Esophagus squamous epithelium (tissue), 4 donors: ENCODE measurements around the gene C6.

Experiments
- CTCF ChIP-seq, 6 experiments: fragments of 450-650 bp in 4 of 6; fragments of 200-600 bp in 2 of 6; sonication (generic) in 2 of 6; IDR thresholded peaks; one replicate each; pipeline ENCODE4 v1.5.1; 2016 to 2019; ENCODE audit warnings: antibody characterized with exemption in 6 of 6, mild to moderate bottlenecking in 4 of 6, moderate library complexity in 4 of 6
- POLR2A ChIP-seq, 4 donors: fragments of 450-650 bp; IDR thresholded peaks; one replicate each; pipeline ENCODE4 v1.6.1; 2017; ENCODE audit warnings: antibody characterized with exemption in 4 of 4, mild to moderate bottlenecking in 4 of 4, moderate library complexity in 3 of 4

GRCh38 chr5:41240390-41240789 lies 27.1 kb upstream of the C6 start:
- no peak for TF ChIP-seq CTCF (IDR thresholded peaks at IDR 0.05)
- TF ChIP-seq POLR2A (IDR thresholded peaks at IDR 0.05) = no peak
